Suprapubic skin (tissue), 3 donors: ENCODE data around the gene CRYBG3.

Source experiments
- CTCF ChIP-seq, 2 donors: fragments of 200-600 bp in 1 of 2; fragments of 450-650 bp in 1 of 2; sonication (generic) in 1 of 2; IDR thresholded peaks; one replicate each; pipeline ENCODE4 v1.5.1; 2016 to 2019; ENCODE audit warnings: antibody characterized with exemption in 2 of 2, mild to moderate bottlenecking in 1 of 2, moderate library complexity in 1 of 2
- POLR2AphosphoS5 ChIP-seq, 3 donors: sonication (generic); formaldehyde crosslinking; IDR thresholded peaks; one replicate each; pipeline ENCODE4 v1.6.1; 2017; ENCODE audit warnings: antibody characterized with exemption in 3 of 3

DNA sequence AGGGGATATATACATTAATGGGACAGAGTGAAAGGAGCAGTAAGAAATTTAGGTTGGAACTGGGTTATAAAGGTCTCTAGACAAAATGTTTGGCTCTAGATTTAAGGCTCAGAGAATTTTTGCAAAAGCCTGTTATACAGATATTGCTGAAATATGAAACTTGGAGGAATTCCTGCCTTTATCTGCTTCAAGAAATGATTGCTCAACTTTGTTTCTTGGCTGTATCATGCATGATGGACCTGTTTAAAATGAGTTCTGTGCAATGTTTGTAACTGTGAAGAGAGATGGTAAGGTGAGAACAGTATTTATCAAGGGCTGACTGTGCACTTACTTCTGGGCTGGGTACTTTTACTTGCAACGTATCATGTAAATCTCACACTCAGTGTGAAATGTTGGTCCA, 3.3 kb downstream of the CRYBG3 start:
- TF ChIP-seq CTCF (IDR thresholded peaks at IDR 0.05) (no peak), POLR2AphosphoS5 (IDR thresholded peaks at IDR 0.05) (no peak)
